ENCODE data around the gene PRR5L. TPM values are rescaled to one million over a fixed set of nuclear protein-coding genes. Genes with fewer than 3 reads are reported as not detected.
A peak's percentile ranks its signal among the peaks of the same experiment; 100 is the strongest.
"Not testable (repeated sequence)": the region's sequence is repeated elsewhere in the genome, so short reads cannot be mapped to it uniquely, and the experiment has no call there.

Gene PRR5L
- total RNA-seq, 1 donor = 0.54 TPM

DNA sequence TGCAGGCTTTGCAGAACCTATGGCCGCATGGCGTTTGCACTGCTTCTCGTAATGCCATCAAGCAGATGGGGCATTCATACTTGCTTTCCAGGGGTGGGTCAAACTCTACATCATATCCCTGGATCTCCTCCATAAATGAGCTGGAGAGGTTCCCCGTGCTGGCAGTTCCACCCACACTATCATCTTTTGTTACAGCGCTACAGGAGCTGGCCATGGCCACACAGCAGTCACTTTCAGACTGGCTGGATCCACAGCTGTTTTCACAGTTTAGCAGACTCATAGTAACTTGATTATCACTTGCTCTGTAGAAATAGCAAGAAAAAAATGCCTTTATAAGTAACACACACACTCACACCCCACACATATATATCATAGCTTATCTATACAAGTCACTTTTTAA lies 205.1 kb downstream of the PRR5L start:
- TF ChIP-seq, protein P1, sequence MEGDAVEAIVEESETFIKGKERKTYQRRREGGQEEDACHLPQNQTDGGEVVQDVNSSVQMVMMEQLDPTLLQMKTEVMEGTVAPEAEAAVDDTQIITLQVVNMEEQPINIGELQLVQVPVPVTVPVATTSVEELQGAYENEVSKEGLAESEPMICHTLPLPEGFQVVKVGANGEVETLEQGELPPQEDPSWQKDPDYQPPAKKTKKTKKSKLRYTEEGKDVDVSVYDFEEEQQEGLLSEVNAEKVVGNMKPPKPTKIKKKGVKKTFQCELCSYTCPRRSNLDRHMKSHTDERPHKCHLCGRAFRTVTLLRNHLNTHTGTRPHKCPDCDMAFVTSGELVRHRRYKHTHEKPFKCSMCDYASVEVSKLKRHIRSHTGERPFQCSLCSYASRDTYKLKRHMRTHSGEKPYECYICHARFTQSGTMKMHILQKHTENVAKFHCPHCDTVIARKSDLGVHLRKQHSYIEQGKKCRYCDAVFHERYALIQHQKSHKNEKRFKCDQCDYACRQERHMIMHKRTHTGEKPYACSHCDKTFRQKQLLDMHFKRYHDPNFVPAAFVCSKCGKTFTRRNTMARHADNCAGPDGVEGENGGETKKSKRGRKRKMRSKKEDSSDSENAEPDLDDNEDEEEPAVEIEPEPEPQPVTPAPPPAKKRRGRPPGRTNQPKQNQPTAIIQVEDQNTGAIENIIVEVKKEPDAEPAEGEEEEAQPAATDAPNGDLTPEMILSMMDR (IDR thresholded peaks at IDR 0.05; ENCODE audit: insufficient read depth, low read length) = no peak
- no peak overlapping the region for H3K4me3 ChIP-seq (ENCODE audit: low read depth, low read length)
- DNase-seq (ENCODE audit: low read depth) = no peak

GRCh38 chr11:36507824-36508489 lies 211.9 kb downstream of the PRR5L start:
- peak; percentile 21 for DNase-seq (ENCODE audit: low read depth)
- TF ChIP-seq, protein P1 (IDR thresholded peaks at IDR 0.05; ENCODE audit: insufficient read depth, low read length) = no peak
- H3K4me3 ChIP-seq (ENCODE audit: low read depth, low read length) = peak overlapping the region; percentile 97

DNA sequence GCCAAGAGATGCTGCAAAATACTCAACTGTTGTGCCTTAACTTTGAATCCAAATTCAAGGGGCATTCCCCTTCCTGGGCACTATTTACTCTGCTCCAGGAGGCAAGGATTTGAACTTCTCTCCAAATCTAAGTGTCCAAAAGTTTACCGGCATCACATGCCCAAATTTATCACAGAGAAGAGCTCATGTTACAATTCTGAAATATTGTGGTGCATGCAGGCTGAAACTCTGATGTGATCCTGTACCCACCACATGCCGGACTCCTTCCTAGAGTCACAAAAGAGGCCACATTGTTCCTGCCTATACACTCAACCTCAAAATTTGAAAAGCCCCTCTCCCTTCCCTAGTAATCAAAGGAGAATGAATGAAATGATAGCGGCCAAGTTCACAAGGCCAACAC lies 212.7 kb downstream of the PRR5L start:
- peak overlapping the region; percentile 97 for H3K4me3 ChIP-seq (ENCODE audit: low read depth, low read length)
- TF ChIP-seq, protein P1 (IDR thresholded peaks at IDR 0.05; ENCODE audit: insufficient read depth, low read length) = no peak
- no peak for DNase-seq (ENCODE audit: low read depth)

- TF ChIP-seq, protein P1 (IDR thresholded peaks at IDR 0.05; ENCODE audit: insufficient read depth, low read length) = no peak
- peak; percentile 41 for DNase-seq (ENCODE audit: low read depth)
These were observed 213.1 kb downstream of the PRR5L start for GRCh38 chr11:36509201-36509639.

DNA sequence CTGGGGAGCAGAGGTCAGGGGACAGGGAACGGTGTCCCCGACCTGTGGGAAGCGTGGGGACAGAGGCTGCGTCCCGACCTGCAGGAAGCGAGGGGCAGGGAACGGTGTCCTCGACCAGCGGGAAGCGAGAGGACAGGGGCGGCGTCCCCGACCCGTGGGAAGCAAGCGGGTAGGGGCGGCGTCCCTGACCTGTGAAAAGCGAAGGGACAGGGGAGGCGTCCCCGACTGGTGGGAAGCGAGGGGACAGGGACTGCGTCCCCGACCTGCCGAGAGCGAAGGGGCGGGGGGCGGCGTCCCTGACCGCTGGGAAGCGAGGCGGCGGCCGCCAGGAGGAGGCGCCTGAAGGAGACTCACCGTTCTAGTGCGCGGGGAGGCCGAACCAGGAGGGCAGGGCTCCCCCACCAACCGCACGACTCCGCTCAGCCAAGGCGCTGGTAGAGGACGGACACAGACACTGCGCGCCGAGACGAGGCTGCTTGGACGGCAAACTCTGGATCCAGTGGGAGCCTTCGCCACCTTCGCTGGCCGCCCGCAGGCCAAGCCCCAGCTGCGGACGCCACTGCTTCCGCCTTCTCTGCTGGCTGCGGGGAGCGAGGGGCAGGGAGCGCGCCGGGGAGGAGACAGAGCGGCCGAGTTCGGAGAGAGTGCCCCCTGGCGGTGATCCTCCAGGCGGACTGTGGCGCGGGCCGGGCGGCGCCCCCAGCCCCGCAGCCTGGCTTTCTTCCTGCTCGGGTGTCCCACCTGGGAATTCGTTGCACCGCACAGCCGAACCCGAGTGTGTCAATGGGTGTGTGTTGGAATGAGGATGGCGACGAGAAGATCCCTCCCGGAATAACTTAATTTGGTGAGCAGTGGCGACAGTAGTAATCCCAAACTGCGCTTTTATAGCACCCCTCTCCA lies 213.9 kb downstream of the PRR5L start, which contains the start of gene TRAF6:
TSS of gene TRAF6 (minus strand) at position 579 of the 900 bp plus-strand sequence. CDS start 8,757 bp downstream, outside the sequence.
- TF ChIP-seq, protein P1 (IDR thresholded peaks at IDR 0.05; ENCODE audit: insufficient read depth, low read length) = peak; percentile 84
- peak; percentile 81 for DNase-seq (ENCODE audit: low read depth)

More at GRCh38 chr11:36509201-36509639, 213.1 kb downstream of the PRR5L start:
- peak overlapping the region; percentile 97 for H3K4me3 ChIP-seq (ENCODE audit: low read depth, low read length)

DNA sequence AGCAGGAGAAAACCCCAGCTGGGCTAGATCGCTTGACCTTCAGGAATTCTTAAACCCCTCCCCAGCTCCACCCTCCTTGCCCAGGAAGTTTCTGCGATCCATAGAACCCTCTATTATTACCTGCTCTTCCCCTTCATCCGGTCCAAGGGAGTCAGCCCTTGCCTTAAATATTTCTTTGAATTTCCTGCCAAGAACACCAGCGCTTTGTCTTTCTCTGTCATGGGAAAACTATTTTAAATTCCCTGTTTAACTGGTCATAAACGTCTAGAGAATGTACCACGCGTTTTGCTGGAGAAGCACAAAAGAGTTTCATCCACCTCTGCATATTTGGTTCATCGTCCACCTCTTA lies 214.5 kb downstream of the PRR5L start:
- DNase-seq (ENCODE audit: low read depth) = peak; percentile 49
- TF ChIP-seq, protein P1 (IDR thresholded peaks at IDR 0.05; ENCODE audit: insufficient read depth, low read length) = no peak
- H3K4me3 ChIP-seq (ENCODE audit: low read depth, low read length) = peak overlapping the region; percentile 97

More for the DNA sequence above, 213.9 kb downstream of the PRR5L start, which contains the start of gene TRAF6:
- H3K4me3 ChIP-seq (ENCODE audit: low read depth, low read length) = peak within 1 kb of the TSS; percentile 97

- DNase-seq (ENCODE audit: low read depth); H3K4me3 ChIP-seq (ENCODE audit: low read depth, low read length): not testable (repeated sequence)
These were observed 215.0 kb downstream of the PRR5L start for GRCh38 chr11:36511062-36511461.

All from fibroblast of the aortic adventitia (primary cell).